NCI-H446 treated with DMSO at 0.1 percent for 48 hours (cell line): ENCODE results near the gene SRSF4.
"Not testable (repeated sequence)": the region's sequence is repeated elsewhere in the genome, so short reads cannot be mapped to it uniquely, and the experiment has no call there.

Experiments
- DNase-seq: peaks from one replicate; lab custom pipeline; 2025; lab: John Stamatoyannopoulos, UW

Gene SRSF4

DNA sequence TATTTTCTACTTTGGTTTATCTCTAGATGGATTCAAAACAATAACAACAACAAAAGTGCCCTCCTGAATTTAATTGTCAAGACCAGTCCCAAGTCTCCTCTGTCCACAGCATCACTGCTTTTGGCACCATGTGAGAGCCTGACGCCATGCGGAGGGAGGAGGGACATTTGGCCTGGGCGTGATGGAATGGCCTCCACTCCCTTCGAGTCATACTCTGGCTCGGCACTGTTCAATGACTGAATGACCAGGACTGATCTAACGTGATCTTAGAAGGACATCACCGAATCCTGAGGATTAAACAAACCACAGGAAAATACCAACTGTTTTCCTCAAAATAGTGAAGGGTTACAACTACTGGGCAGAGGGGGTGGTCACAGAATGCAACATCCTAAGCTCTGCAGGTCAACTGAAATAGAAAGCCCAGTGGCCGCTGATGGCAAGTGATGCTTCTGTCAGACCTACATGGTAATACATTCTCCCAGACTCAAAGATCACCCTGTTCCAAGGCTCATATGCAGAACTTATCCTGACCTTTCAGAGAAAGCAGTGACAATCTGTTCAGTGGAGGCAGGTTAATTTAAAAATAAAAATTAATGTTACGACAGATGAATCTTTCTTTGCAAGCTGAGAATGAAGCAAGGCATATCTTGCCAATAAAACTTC is 19.1 kb downstream of the SRSF4 start:
- DNase-seq, result no peak

- no peak for DNase-seq
Observed at GRCh38 chr1:29162025-29162424, 19.7 kb downstream of the SRSF4 start.

- DNase-seq, result no peak
Observed at GRCh38 chr1:29159773-29160172, 21.9 kb downstream of the SRSF4 start.

GRCh38 chr1:29157269-29157601 is 24.5 kb downstream of the SRSF4 start:
- DNase-seq, result no peak

- no peak for DNase-seq
Observed at GRCh38 chr1:29156543-29157268, 25.0 kb downstream of the SRSF4 start.

DNA sequence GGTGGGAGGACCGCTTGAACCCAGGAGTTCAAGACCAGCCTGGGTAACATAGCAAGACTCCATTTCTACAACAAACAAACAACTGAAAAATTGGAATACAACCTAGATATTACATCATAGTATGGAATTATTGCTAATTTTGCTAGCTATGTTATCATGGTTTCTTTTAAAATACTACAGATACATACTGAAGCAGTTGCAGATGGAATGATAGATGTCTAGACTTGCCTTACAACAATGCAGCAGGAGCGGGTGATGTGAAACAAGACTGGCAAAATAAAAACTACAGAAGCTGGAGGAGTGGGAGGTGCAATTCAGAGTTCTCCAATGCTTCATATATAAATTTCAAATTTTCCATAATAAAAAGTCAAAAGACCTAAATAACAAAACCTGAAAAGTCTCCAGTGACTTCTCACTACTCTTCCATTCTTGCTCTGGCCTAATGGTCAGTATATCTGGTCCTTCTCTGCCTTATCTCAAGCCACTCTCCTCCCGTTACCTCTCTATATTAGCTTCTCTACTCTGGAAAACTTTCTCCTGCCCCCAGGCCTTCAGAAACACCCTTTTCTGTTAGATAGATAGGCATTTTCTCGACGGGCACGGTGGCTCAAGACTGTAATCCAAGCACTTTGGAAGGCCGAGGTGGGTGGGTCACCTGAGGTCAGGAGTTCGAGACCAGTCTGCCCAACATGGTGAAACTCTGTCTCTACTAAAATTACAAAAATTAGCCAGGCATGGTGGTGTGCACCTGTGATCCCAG is 29.5 kb downstream of the SRSF4 start:
- DNase-seq, result no peak

GRCh38 chr1:29150346-29150745 is 31.4 kb downstream of the SRSF4 start:
- DNase-seq, result not testable (repeated sequence)

DNA sequence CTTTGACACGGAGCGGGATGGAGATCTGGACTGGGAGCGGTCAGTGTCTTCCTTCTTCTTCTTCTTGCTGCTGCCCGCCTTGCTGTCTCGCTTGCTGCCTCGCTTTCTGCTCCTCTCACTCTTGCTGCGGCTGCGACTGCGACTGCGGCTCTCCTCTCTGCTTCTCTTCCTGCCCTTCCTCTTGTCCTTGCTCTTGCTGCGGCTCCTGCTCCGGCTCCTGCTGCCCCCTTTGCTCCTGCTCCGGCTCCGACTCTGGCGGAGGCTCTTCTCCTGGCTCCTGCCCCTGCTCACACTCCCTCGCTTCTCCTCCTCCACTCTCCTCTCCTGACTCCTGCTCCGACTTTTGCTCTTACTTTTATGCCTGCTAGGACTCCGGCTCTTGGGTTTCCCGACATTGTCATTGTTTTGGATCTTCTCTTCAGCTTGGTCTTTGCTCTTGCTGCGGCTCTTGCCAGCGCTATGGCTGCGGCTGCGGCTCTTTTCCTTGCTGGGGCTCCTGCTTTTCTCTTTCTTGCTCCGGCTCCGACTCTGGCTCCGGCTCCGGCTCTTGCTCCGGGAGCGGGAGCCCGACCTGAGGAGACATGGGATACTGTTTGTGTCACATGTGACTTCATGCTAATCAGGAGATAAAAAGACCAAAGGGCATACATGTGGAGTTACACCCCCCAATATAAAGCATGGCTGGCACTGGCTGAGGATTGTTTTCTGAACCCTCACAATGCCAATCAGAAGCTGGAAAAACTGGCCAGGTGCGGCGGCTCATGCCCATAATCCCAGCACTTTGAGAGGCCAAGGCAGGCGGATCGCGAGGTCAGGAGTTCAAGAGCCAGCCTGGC is 32.8 kb downstream of the SRSF4 start:
- no peak for DNase-seq

DNA sequence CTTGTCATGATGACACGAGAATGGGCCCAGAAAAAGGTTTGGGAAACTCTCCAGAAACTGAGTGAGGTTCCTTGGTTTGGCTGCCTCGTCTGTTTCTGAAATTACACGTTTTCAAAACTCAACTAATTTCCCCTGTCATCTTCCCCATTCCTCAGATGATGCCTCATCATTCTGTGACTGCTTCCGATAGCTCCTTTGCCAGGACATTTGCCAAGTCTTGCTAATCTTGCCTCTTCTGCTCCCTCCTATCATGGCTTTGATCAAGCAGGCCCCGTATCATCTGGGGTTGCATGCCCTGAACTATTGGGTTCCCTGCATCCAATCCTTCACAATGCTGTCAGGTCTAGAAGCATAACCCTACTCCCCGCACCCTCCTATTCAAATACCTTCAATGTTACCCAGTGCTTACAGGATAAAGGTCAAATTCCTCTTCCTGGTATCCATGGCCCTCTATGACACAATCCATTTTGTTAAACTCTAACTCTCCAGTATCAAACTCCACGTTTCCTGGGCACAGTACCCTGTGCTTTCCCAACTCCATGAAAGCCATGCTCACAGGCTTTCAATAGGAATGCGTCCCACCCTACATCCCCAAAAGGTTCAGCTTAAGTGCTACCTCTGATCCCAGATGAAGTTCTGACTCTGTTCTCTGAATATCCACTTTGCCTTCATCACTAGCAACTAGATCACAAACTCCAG is 35.8 kb downstream of the SRSF4 start:
- no peak for DNase-seq

- no peak for DNase-seq
Observed at GRCh38 chr1:29144178-29144577, 37.5 kb downstream of the SRSF4 start.

- DNase-seq, result no peak
Observed at GRCh38 chr1:29142714-29143113, 39.0 kb downstream of the SRSF4 start.

- DNase-seq, result no peak
Observed at GRCh38 chr1:29136391-29136915, 45.2 kb downstream of the SRSF4 start.

GRCh38 chr1:29134695-29135028 is 47.0 kb downstream of the SRSF4 start:
- DNase-seq, result no peak

- DNase-seq, result no peak
Observed at GRCh38 chr1:29133861-29134694, 47.6 kb downstream of the SRSF4 start.

DNA sequence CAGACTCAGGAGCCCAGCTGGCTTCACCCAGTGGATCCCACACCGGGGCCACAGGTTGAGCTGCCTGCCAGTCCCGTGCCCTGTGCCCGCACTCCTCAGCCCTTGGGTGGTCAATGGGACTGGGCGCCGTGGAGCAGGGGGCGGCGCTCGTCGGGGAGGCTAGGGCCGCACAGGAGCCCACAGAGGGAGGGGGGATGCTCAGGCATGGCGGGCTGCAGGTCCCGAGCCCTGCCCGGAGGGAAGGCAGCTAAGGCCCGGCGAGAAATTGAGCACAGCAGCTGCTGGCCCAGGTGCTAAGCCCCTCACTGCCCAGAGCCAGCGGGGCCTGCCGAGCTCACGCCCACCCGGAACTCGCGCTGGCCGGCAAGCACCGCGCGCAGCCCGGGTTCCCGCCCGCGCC is 50.6 kb downstream of the SRSF4 start:
- DNase-seq, result not testable (repeated sequence)

GRCh38 chr1:29129916-29130315 is 51.8 kb downstream of the SRSF4 start:
- no peak for DNase-seq

- DNase-seq, result no peak
Observed at GRCh38 chr1:29128739-29129138, 53.0 kb downstream of the SRSF4 start.

- DNase-seq, result no peak
Observed at GRCh38 chr1:29126198-29126597, 55.5 kb downstream of the SRSF4 start.

DNA sequence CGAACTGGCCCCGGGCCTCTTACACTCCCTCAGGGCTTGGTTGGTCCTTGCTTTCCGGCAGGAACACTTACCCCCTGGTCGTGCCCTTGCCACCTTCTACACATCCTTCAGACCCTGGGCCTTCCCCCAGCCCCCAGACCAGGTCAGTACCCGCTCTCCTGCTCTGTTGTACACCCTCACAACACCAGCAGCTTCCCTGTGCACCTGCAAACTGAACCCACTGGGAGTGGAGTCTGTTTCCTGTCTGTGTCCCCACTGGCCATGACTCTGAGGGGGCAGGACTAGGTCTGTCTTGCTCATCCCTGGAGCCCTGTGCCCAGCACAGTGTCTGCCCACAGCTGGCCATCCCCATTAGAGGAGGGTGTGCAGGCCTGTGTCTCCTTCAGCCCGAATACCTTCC is 55.9 kb downstream of the SRSF4 start:
- no peak for DNase-seq

- DNase-seq, result no peak
Observed at GRCh38 chr1:29125237-29125641, 56.5 kb downstream of the SRSF4 start.
